SH-SY5Y (cell line): ENCODE data around the gene PIP4K2A.

Experiments used
- GATA2 ChIP-seq: IDR thresholded peaks from 2 replicates; pipeline ENCODE4 v1.6.1; 2011; ENCODE audit warnings: mild to moderate bottlenecking, low read depth, low read length
- GATA3 ChIP-seq: IDR thresholded peaks from 2 replicates; pipeline ENCODE4 v1.6.1; 2011; ENCODE audit warnings: low read depth, mild to moderate bottlenecking, low read length, moderate library complexity

DNA sequence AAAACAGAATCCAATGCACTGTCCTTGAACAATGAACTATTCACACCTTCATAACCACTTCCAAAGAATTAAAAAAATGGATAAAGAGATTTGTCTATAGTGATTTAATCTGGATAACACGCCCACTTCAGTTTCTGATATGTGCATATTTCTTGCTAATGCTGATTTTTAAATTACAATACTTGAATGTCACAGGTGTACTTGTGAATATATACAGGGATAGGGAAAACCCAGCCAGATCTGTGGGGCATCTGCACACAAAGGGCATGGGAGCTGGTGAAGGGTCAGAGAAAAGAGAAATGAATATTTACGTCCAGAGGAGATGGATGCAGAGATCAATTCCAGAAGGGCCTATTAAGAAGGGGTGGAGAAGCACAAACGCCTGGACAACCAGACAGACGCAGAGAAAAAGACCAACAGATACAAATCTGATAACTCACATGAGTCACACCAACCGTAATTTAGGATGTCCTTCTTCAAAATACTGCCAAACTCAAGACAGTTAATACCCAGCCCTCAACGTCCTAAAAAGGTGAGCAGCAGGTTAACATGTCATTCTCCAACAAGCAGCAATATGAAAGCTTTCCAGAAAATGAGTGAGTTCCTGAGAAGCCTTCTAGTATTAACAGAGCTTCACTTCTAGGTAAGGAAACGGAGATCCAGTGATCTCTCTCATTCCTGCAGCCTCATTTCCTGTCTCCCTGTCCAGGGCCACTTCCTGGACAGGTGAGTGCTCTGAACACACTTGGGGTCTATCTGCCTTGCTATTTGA lies 41.9 kb downstream of the PIP4K2A start:
- TF ChIP-seq GATA2 (no peak), GATA3 (no peak)
